OCI-LY1 (cell line): ENCODE results near the gene LRRC56.

Experiments used
- CTCF ChIP-seq: fragments of 200-600 bp; sonication (generic), shearing (Covaris generic); IDR thresholded peaks from 2 replicates; pipeline ENCODE4 v1.5.1; 2017; ENCODE audit warnings: mild to moderate bottlenecking, antibody characterized with exemption, low read length, moderate library complexity, mixed read lengths
- EZH2 ChIP-seq: fragments of 200-600 bp; sonication (generic), shearing (Covaris generic); IDR thresholded peaks from 2 replicates; pipeline ENCODE4 v1.8.0; 2017; ENCODE audit warnings: borderline replicate concordance, mixed run types, mild to moderate bottlenecking, antibody characterized with exemption, low read length, moderate library complexity, mixed read lengths

DNA sequence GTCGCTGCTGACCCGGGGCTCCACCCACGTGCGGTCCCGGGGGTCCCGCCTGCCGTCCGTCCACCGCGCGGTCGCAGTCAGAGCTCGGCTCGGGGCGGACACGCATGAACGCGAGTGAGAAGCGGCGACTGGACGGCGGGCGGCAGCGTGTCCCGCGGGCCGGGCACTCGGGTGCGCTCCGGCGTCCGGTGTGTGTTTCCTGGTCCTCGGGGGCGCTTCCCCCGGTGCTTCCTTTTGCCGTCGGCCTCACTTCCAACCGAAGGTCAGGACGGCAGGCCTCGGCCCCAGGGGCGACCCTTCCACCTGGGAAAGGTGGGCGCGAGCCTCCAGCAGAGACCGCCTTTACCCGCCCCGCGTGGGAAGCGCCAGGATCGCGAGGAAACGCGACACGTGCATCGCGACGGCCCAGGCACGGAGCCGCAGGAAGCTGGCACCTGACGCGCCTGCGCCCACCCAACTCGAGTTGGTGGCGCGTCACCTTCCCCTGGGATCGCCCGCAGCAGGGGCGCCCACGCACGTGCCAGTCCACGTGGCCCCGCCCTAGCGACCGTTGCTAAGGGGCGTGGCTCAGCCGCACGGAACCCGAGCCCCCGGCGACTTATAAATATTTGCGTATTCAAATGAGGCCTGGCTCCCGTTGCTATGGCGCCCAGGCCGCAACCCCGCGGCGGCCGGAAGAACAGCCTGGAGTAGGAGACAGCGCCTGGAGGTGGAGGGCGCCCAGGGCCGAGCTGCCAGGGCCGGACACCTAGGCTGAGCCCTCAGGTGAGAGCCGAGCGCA, at the start of gene LRRC56:
- TF ChIP-seq CTCF = no peak
- TF ChIP-seq EZH2 = no peak
